Esophagus muscularis mucosa (tissue), 3 donors: Measurements from ENCODE around the gene DENND2D.

Experiments
- POLR2A ChIP-seq: fragments of 450-650 bp; IDR thresholded peaks from one replicate; pipeline ENCODE4 v1.6.1; 2017; ENCODE audit warnings: antibody characterized with exemption, moderate library complexity, mild to moderate bottlenecking, low read depth
- TF ChIP-seq, protein P1 (sequence below), 3 experiments: fragments of 200-600 bp in 2 of 3; fragments of 450-650 bp in 1 of 3; sonication (generic) in 2 of 3; IDR thresholded peaks; one replicate each; pipeline ENCODE4 v1.5.1; 2017 to 2019; ENCODE audit warnings: antibody characterized with exemption in 3 of 3, mild to moderate bottlenecking in 2 of 3, moderate library complexity in 1 of 3

DNA sequence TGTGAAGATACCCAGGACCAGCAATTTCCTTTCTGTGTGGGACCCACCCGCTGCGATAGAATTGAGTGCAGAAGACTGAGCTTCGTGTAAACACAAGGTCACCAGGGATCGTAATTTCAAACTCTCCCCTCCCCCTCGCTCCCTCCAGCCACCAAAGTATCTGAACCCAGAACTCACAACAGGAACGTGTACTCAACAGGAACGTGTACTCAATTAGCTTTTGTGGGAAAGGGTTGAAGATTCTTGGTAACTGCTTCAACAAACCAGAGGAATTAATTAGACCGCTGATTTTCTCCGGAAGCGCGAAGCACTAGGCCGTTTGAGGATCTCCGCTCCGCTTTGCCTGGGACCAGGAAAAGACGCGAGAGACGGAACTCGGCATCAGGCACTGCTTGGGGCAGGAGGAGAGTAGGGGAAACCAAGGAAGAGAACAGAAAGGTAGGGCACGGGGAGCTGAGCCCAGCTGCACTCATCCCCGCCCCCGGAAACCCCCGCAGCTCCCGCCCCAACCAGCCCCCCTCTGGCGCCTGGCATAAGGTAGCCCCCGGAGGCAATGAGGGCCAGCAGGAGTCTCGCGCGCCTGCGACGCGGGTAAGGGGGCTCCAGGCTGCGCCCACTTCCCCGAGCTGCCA is 61.0 kb downstream of the DENND2D start:
- TF ChIP-seq, protein P1, sequence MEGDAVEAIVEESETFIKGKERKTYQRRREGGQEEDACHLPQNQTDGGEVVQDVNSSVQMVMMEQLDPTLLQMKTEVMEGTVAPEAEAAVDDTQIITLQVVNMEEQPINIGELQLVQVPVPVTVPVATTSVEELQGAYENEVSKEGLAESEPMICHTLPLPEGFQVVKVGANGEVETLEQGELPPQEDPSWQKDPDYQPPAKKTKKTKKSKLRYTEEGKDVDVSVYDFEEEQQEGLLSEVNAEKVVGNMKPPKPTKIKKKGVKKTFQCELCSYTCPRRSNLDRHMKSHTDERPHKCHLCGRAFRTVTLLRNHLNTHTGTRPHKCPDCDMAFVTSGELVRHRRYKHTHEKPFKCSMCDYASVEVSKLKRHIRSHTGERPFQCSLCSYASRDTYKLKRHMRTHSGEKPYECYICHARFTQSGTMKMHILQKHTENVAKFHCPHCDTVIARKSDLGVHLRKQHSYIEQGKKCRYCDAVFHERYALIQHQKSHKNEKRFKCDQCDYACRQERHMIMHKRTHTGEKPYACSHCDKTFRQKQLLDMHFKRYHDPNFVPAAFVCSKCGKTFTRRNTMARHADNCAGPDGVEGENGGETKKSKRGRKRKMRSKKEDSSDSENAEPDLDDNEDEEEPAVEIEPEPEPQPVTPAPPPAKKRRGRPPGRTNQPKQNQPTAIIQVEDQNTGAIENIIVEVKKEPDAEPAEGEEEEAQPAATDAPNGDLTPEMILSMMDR (IDR thresholded peaks at IDR 0.05) = no peak
- TF ChIP-seq POLR2A = no peak
